ENCODE measurements around the gene MANEAL.

The MANEAL gene

DNA sequence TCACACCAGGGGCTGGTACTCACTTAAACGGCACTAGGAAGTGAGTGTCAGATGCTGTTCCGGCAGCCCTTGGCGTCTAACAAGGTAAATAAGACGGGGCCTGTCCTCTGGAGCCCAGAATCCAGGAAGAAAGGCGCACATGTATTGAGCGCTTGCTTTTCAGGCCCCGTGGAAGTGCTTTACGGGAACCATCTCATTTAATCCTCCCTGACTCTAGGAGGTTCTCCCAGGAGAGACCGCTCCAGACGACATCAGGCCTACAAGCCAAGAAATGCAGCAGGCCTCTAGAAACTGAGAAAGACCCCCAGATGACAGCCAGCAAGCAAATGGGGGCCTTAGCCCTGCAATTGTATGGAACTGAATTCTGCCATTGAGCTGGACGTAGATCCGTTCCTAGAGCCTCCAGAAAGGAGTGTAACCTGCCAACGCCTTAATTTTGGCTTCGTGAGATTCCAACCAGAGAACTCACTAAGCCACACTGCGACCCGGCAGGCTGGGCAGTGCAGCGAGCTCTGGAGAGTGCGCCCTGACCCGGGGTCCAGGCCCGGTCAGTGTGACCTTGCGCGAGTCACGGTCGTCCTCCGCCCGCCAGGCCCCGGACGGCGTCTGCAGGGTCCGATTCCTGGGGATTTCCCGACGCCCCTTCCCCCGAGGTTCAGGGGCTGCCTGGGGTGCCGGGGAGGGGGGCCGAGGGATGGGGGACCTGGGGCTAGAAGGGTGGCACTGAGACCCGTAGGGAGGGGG lies 532 bp upstream of the MANEAL start:
- Histone ChIP-seq H3K9ac (ENCODE audit: low read length in 2 of 2) (no peak overlapping the region), H3K4me3 (ENCODE audit: low read length in 2 of 2) (peak overlapping the region in 1 of 2 donors; percentile 22), H3K27ac (ENCODE audit: low read length) (no peak overlapping the region), H3K36me3 (ENCODE audit: control insufficient read depth in 2 of 2, insufficient read depth in 2 of 2, low read length in 2 of 2) (peaks cover 0 to 2% of the 10 kb centered on the region in 2 donors), H3K9me3 (ENCODE audit: control insufficient read depth in 2 of 2, low read length in 2 of 2) (no peaks in the 10 kb centered on the region), H3K4me1 (ENCODE audit: control insufficient read depth, insufficient read depth, low read length) (peaks cover 9% of the 10 kb centered on the region), H3K27me3 (ENCODE audit: control insufficient read depth in 1 of 2, insufficient read depth in 2 of 2, low read length in 2 of 2) (peaks cover 0 to 13% of the 10 kb centered on the region in 2 donors)

DNA sequence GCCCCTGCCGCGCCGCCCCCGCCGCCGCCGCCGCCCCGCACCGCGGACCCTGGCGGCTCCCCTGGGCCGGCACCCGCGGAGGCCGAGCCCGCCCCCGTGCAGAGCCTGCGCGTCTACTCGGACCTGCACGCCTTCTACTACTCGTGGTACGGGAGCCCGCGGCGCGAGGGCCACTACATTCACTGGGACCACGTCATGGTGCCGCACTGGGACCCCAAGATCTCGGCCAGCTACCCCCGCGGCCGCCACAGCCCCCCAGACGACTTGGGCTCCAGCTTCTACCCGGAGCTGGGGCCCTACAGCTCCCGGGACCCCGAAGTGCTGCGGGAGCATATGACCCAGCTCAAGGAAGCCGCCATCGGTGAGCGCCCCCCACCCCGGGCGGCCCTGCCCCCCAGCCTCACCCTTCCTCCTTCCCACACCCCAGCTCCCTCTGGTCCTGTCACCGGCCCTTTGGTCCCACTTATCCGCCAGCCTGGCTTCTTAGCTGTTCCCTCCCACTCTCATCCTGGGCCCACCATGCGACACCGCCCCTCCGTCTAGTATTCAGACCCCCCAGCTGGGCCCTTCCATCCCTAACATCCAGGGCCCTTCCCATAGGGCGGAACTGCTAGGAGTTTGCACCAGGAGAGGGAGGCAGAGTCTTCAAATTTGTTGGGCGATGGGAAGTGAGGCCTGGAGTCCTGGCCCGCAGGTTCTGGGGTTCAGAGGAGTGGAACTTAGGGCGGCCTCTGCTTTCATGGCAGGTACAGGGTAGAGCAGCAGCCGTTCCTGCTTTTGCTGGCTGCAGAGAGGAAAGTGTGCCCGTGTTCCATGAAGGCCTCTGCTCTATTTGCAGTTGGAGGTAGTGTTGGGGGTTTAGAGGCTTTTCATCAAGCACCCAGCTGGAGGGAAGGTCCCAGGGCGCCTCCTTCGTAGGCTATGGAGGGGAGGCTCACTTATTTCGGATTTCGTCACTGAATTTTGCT lies 1.0 kb downstream of the MANEAL start:
- Histone ChIP-seq H3K27ac (ENCODE audit: low read length) (no peak overlapping the region), H3K4me3 (ENCODE audit: low read length in 2 of 2) (peak overlapping the region; percentile 25 to 65), H3K27me3 (ENCODE audit: control insufficient read depth in 1 of 2, insufficient read depth in 2 of 2, low read length in 2 of 2) (peaks cover 0 to 7% of the 10 kb centered on the region in 2 donors), H3K9me3 (ENCODE audit: control insufficient read depth in 2 of 2, low read length in 2 of 2) (no peaks in the 10 kb centered on the region), H3K36me3 (ENCODE audit: control insufficient read depth in 2 of 2, insufficient read depth in 2 of 2, low read length in 2 of 2) (peaks cover 0 to 7% of the 10 kb centered on the region in 2 donors), H3K9ac (ENCODE audit: low read length in 2 of 2) (no peak overlapping the region), H3K4me1 (ENCODE audit: control insufficient read depth, insufficient read depth, low read length) (peaks cover 9% of the 10 kb centered on the region)

GRCh38 chr1:37795340-37796125 lies 1.9 kb downstream of the MANEAL start:
- H3K4me3 ChIP-seq (ENCODE audit: low read length in 2 of 2) = peak overlapping the region in 1 of 2 donors; percentile 65
- no peaks in the 10 kb centered on the region for H3K9me3 ChIP-seq (ENCODE audit: control insufficient read depth in 2 of 2, low read length in 2 of 2)
- peaks cover 0 to 12% of the 10 kb centered on the region in 2 donors for H3K36me3 ChIP-seq (ENCODE audit: control insufficient read depth in 2 of 2, insufficient read depth in 2 of 2, low read length in 2 of 2)
- H3K27me3 ChIP-seq (ENCODE audit: control insufficient read depth in 1 of 2, insufficient read depth in 2 of 2, low read length in 2 of 2) = peaks cover 0 to 2% of the 10 kb centered on the region in 2 donors
- peaks cover 9% of the 10 kb centered on the region for H3K4me1 ChIP-seq (ENCODE audit: control insufficient read depth, insufficient read depth, low read length)
- H3K9ac ChIP-seq (ENCODE audit: low read length in 2 of 2) = no peak overlapping the region
- H3K27ac ChIP-seq (ENCODE audit: low read length) = no peak overlapping the region

DNA sequence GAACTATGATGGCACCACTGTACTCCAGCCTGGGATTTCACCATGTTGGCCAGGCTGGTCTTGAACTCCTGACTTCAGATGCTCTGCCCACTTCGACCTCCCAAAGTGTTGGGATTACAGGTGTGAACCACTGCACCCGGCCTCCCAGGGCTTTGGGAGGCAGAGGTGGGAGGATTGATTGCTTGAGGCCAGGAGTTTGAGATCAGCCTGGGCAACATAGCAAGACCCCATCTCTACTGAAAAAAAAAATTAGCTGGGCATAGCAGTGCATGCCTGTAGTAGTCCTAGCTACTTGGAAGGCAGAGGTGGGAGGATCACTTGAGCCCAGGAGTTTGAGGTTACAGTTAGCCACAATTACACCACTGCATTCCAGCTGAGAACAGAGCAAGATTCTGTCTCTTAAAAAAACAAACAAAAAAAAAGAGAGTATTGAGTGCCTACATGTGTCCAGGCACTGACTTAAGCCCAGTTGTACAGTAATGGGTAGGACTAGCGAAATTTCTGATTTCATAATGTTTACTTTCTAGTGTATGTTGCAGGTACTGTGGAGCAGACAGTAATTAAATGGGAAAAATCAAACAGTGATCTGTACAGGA lies 4.2 kb downstream of the MANEAL start:
- Histone ChIP-seq H3K4me3 (ENCODE audit: low read length in 2 of 2) (no peak overlapping the region), H3K9me3 (ENCODE audit: control insufficient read depth in 2 of 2, low read length in 2 of 2) (no peaks in the 10 kb centered on the region), H3K4me1 (ENCODE audit: control insufficient read depth, insufficient read depth, low read length) (peaks cover 9% of the 10 kb centered on the region), H3K27me3 (ENCODE audit: control insufficient read depth in 1 of 2, insufficient read depth in 2 of 2, low read length in 2 of 2) (no peaks in the 10 kb centered on the region), H3K36me3 (ENCODE audit: control insufficient read depth in 2 of 2, insufficient read depth in 2 of 2, low read length in 2 of 2) (peaks cover 4 to 19% of the 10 kb centered on the region in 2 donors), H3K9ac (ENCODE audit: low read length in 2 of 2) (no peak overlapping the region), H3K27ac (ENCODE audit: low read length) (no peak overlapping the region)

GRCh38 chr1:37802439-37802838 lies 8.8 kb downstream of the MANEAL start:
- H3K4me3 ChIP-seq (ENCODE audit: low read length in 2 of 2) = no peak overlapping the region
- H3K27ac ChIP-seq (ENCODE audit: low read length) = no peak overlapping the region
- no peaks in the 10 kb centered on the region for H3K27me3 ChIP-seq (ENCODE audit: control insufficient read depth in 1 of 2, insufficient read depth in 2 of 2, low read length in 2 of 2)
- no peaks in the 10 kb centered on the region for H3K9me3 ChIP-seq (ENCODE audit: control insufficient read depth in 2 of 2, low read length in 2 of 2)
- H3K9ac ChIP-seq (ENCODE audit: low read length in 2 of 2) = no peak overlapping the region
- H3K36me3 ChIP-seq (ENCODE audit: control insufficient read depth in 2 of 2, insufficient read depth in 2 of 2, low read length in 2 of 2) = peaks cover 33 to 49% of the 10 kb centered on the region in 2 donors
- peaks cover 12% of the 10 kb centered on the region for H3K4me1 ChIP-seq (ENCODE audit: control insufficient read depth, insufficient read depth, low read length)

DNA sequence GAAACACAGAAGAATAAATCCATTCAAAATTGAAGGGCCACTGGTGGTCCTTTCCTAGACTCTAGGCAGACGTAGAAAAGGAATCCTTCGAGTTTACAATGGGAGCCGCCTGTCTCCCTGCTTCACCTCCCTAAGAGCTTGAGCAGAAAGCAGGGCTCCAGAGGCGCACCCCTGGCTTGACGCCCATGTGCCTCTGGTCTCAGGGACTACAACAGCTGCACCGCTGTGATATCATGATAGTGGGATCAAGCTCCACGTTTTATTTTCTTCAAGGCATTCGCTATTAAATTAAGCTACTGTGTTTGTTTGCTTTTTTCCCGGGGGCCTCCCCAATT lies 13.5 kb downstream of the MANEAL start:
- H3K4me3 ChIP-seq (ENCODE audit: low read length in 2 of 2) = peak overlapping the region; percentile 57 to 94
- no peaks in the 10 kb centered on the region for H3K27me3 ChIP-seq (ENCODE audit: control insufficient read depth in 1 of 2, insufficient read depth in 2 of 2, low read length in 2 of 2)
- no peaks in the 10 kb centered on the region for H3K9me3 ChIP-seq (ENCODE audit: control insufficient read depth in 2 of 2, low read length in 2 of 2)
- peaks cover 26% of the 10 kb centered on the region for H3K4me1 ChIP-seq (ENCODE audit: control insufficient read depth, insufficient read depth, low read length)
- H3K36me3 ChIP-seq (ENCODE audit: control insufficient read depth in 2 of 2, insufficient read depth in 2 of 2, low read length in 2 of 2) = peaks cover 33 to 34% of the 10 kb centered on the region in 2 donors
- H3K27ac ChIP-seq (ENCODE audit: low read length) = peak overlapping the region; percentile 58
- peak overlapping the region; percentile 87 to 89 for H3K9ac ChIP-seq (ENCODE audit: low read length in 2 of 2)

GRCh38 chr1:37807555-37808368 lies 14.1 kb downstream of the MANEAL start, which contains the start of the genes C1orf122 and YRDC:
Gene C1orf122 (plus strand): TSS chr1:37807790. CDS start chr1:37808405, 615 bp downstream.
Gene YRDC (minus strand): TSS chr1:37808208. CDS start chr1:37808180, 28 bp downstream.
- peaks cover 29 to 32% of the 10 kb centered on the region in 2 donors for H3K36me3 ChIP-seq (ENCODE audit: control insufficient read depth in 2 of 2, insufficient read depth in 2 of 2, low read length in 2 of 2)
- H3K27ac ChIP-seq (ENCODE audit: low read length) = peak within 1 kb of the TSS; percentile 91
- H3K4me1 ChIP-seq (ENCODE audit: control insufficient read depth, insufficient read depth, low read length) = peaks cover 26% of the 10 kb centered on the region
- H3K9ac ChIP-seq (ENCODE audit: low read length in 2 of 2) = peak within 1 kb of the TSS; percentile 87 to 91
- peak within 1 kb of the TSS; percentile 77 to 94 for H3K4me3 ChIP-seq (ENCODE audit: low read length in 2 of 2)
- no peaks in the 10 kb centered on the region for H3K27me3 ChIP-seq (ENCODE audit: control insufficient read depth in 1 of 2, insufficient read depth in 2 of 2, low read length in 2 of 2)
- no peaks in the 10 kb centered on the region for H3K9me3 ChIP-seq (ENCODE audit: control insufficient read depth in 2 of 2, low read length in 2 of 2)

GRCh38 chr1:37808369-37809319 lies 15.0 kb downstream of the MANEAL start:
- no peaks in the 10 kb centered on the region for H3K27me3 ChIP-seq (ENCODE audit: control insufficient read depth in 1 of 2, insufficient read depth in 2 of 2, low read length in 2 of 2)
- H3K9ac ChIP-seq (ENCODE audit: low read length in 2 of 2) = peak overlapping the region; percentile 76 to 91
- peaks cover 26% of the 10 kb centered on the region for H3K4me1 ChIP-seq (ENCODE audit: control insufficient read depth, insufficient read depth, low read length)
- H3K36me3 ChIP-seq (ENCODE audit: control insufficient read depth in 2 of 2, insufficient read depth in 2 of 2, low read length in 2 of 2) = peaks cover 23 to 26% of the 10 kb centered on the region in 2 donors
- peak overlapping the region; percentile 91 for H3K27ac ChIP-seq (ENCODE audit: low read length)
- H3K4me3 ChIP-seq (ENCODE audit: low read length in 2 of 2) = peak overlapping the region; percentile 77 to 94
- H3K9me3 ChIP-seq (ENCODE audit: control insufficient read depth in 2 of 2, low read length in 2 of 2) = no peaks in the 10 kb centered on the region

- Histone ChIP-seq H3K27ac (ENCODE audit: low read length) (peak overlapping the region; percentile 18), H3K36me3 (ENCODE audit: control insufficient read depth in 2 of 2, insufficient read depth in 2 of 2, low read length in 2 of 2) (peaks cover 18 to 20% of the 10 kb centered on the region in 2 donors), H3K27me3 (ENCODE audit: control insufficient read depth in 1 of 2, insufficient read depth in 2 of 2, low read length in 2 of 2) (no peaks in the 10 kb centered on the region), H3K4me3 (ENCODE audit: low read length in 2 of 2) (no peak overlapping the region), H3K9ac (ENCODE audit: low read length in 2 of 2) (no peak overlapping the region), H3K9me3 (ENCODE audit: control insufficient read depth in 2 of 2, low read length in 2 of 2) (no peaks in the 10 kb centered on the region), H3K4me1 (ENCODE audit: control insufficient read depth, insufficient read depth, low read length) (peaks cover 26% of the 10 kb centered on the region)
Measured at GRCh38 chr1:37809942-37810341, 16.3 kb downstream of the MANEAL start.

All from stomach smooth muscle (tissue), 2 donors.